Suprapubic skin (tissue), 4 donors: ENCODE data around the gene TMEM132D.

Experiments
- CTCF ChIP-seq, 2 donors: fragments of 200-600 bp in 1 of 2; fragments of 450-650 bp in 1 of 2; sonication (generic) in 1 of 2; IDR thresholded peaks; one replicate each; pipeline ENCODE4 v1.5.1; 2016 to 2019; ENCODE audit warnings: antibody characterized with exemption in 2 of 2, mild to moderate bottlenecking in 1 of 2, moderate library complexity in 1 of 2
- POLR2A ChIP-seq, 2 donors: fragments of 450-650 bp; IDR thresholded peaks; one replicate each; pipeline ENCODE4 v1.6.1; 2017; ENCODE audit warnings: antibody characterized with exemption in 2 of 2, mild to moderate bottlenecking in 2 of 2, moderate library complexity in 2 of 2
- POLR2AphosphoS5 ChIP-seq, 3 donors: sonication (generic); formaldehyde crosslinking; IDR thresholded peaks; one replicate each; pipeline ENCODE4 v1.6.1; 2017; ENCODE audit warnings: antibody characterized with exemption in 3 of 3

DNA sequence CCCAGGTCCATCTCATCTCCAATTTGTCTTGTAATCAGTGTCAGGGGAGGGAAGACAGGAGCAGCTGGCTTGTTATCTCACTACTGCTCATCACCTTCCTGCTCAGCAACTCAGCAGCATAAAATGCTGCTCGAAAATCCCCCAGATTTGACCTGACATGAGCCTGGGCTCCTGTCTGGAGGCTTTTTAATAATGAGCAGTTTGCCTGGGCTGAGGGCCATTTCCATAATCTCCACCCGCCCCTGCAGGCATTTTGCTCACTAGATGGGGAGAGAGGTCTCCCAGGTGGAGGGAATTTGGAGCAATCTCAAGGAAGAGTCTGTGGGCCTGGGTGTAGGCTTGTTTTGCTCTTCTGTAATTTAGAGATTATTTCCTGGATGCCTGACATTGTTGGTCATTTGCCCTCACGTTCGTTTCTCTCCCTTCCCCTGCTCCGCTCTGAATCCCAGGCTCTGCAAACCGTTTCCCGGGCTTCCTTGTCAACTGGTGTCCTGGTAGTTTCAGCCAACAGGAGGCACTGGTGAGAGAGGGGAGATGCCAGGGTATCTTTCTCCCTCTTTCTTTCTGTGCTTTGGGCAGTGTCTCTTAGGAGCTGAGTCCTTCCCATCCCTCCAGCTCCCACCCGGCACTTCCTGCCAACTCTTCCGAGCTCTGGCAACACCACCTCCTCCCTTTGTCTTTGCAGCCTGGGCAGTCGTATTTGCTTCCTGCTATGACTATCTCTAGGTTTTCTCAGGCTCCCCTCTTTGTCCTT is 751.3 kb downstream of the TMEM132D start:
- TF ChIP-seq POLR2A (IDR thresholded peaks at IDR 0.05): no peak
- no peak for TF ChIP-seq CTCF (IDR thresholded peaks at IDR 0.05)
- TF ChIP-seq POLR2AphosphoS5 (IDR thresholded peaks at IDR 0.05): no peak
